ENCODE data around the gene OPN1MW3.

DNA sequence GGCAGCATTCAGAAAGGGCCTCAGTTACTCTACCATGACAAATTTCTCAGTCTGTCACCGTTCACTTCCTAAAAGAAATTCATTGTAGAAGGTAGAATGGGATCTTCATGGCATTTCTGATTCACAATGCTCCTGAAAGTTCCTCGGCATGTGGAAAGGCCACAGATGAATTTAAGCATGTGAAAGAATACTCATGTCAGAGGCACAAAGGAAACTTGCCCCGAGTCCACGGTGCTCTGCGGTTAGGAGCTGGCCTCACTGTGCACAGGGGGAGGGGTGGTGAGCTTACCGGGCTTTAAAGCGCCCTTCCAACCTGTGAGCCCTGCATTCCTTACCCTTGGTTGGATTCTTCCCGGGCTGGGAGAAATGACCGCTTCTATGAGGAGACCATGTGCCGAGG is 47.5 kb downstream of the OPN1MW3 start:
- no peak for TF ChIP-seq POLR2A (IDR thresholded peaks at IDR 0.05)
- TF ChIP-seq, protein P1, sequence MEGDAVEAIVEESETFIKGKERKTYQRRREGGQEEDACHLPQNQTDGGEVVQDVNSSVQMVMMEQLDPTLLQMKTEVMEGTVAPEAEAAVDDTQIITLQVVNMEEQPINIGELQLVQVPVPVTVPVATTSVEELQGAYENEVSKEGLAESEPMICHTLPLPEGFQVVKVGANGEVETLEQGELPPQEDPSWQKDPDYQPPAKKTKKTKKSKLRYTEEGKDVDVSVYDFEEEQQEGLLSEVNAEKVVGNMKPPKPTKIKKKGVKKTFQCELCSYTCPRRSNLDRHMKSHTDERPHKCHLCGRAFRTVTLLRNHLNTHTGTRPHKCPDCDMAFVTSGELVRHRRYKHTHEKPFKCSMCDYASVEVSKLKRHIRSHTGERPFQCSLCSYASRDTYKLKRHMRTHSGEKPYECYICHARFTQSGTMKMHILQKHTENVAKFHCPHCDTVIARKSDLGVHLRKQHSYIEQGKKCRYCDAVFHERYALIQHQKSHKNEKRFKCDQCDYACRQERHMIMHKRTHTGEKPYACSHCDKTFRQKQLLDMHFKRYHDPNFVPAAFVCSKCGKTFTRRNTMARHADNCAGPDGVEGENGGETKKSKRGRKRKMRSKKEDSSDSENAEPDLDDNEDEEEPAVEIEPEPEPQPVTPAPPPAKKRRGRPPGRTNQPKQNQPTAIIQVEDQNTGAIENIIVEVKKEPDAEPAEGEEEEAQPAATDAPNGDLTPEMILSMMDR (IDR thresholded peaks at IDR 0.05): no peak

Data from thyroid gland (tissue), 4 donors.